Ishikawa (cell line): ENCODE measurements around the gene DAND5.

Source experiments
- CEBPB ChIP-seq: IDR thresholded peaks from 2 replicates; pipeline ENCODE4 v1.6.1; 2012
- CREB1 ChIP-seq: IDR thresholded peaks from 2 replicates; pipeline ENCODE4 v1.6.1; 2012; ENCODE audit warnings: low read depth
- EGR1 ChIP-seq: IDR thresholded peaks from 2 replicates; pipeline ENCODE4 v1.6.1; 2012
- EP300 ChIP-seq: IDR thresholded peaks from 2 replicates; pipeline ENCODE4 v1.6.1; 2012; ENCODE audit warnings: borderline replicate concordance
- FOXM1 ChIP-seq: IDR thresholded peaks from 2 replicates; pipeline ENCODE4 v1.6.1; 2012; ENCODE audit warnings: low read depth, borderline replicate concordance
- RAD21 ChIP-seq: IDR thresholded peaks from 2 replicates; pipeline ENCODE4 v1.6.1; 2012; ENCODE audit warnings: low read depth
- TAF1 ChIP-seq: IDR thresholded peaks from 2 replicates; pipeline ENCODE4 v1.6.1; 2012; ENCODE audit warnings: low read depth, mild to moderate bottlenecking
- YY1 ChIP-seq: IDR thresholded peaks from 2 replicates; pipeline ENCODE4 v1.6.1; 2012; ENCODE audit warnings: low read depth
- TF ChIP-seq, protein P1 (sequence below): IDR thresholded peaks from 2 replicates; pipeline ENCODE4 v1.6.1; 2012
- TF ChIP-seq, protein P2 (sequence below): IDR thresholded peaks from 2 replicates; pipeline ENCODE4 v1.6.1; 2012
- TF ChIP-seq, protein P3 (sequence below): IDR thresholded peaks from 2 replicates; pipeline ENCODE4 v1.6.1; 2012; ENCODE audit warnings: low read depth, mild to moderate bottlenecking

DNA sequence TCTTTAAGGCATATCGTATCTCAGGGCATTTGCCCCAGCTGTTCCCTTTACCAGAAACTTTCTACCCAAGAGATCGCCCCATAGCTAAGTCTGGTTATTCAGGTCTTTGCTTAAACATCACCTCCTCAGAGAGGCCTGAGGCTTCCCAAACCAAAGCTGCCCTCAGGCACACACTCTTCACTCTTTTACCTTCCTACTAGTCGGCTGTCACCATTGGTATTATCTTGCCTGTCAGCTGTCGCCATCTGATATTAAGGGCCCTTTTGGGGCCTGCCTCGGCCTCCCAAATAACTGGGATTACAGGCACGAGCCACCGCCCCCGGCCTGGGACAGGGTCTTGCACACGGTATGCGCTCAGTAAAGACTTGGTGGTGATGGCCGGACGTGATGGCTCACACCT lies 13.4 kb upstream of the DAND5 start:
- TF ChIP-seq, protein P1, sequence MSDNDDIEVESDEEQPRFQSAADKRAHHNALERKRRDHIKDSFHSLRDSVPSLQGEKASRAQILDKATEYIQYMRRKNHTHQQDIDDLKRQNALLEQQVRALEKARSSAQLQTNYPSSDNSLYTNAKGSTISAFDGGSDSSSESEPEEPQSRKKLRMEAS: no peak
- TF ChIP-seq, protein P2, sequence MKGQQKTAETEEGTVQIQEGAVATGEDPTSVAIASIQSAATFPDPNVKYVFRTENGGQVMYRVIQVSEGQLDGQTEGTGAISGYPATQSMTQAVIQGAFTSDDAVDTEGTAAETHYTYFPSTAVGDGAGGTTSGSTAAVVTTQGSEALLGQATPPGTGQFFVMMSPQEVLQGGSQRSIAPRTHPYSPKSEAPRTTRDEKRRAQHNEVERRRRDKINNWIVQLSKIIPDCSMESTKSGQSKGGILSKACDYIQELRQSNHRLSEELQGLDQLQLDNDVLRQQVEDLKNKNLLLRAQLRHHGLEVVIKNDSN: no peak
- TF ChIP-seq EP300 (no peak), CEBPB (no peak), CREB1 (no peak), TAF1 (no peak), FOXM1 (no peak), EGR1 (no peak), YY1 (no peak), RAD21 (no peak)
- TF ChIP-seq, protein P3, sequence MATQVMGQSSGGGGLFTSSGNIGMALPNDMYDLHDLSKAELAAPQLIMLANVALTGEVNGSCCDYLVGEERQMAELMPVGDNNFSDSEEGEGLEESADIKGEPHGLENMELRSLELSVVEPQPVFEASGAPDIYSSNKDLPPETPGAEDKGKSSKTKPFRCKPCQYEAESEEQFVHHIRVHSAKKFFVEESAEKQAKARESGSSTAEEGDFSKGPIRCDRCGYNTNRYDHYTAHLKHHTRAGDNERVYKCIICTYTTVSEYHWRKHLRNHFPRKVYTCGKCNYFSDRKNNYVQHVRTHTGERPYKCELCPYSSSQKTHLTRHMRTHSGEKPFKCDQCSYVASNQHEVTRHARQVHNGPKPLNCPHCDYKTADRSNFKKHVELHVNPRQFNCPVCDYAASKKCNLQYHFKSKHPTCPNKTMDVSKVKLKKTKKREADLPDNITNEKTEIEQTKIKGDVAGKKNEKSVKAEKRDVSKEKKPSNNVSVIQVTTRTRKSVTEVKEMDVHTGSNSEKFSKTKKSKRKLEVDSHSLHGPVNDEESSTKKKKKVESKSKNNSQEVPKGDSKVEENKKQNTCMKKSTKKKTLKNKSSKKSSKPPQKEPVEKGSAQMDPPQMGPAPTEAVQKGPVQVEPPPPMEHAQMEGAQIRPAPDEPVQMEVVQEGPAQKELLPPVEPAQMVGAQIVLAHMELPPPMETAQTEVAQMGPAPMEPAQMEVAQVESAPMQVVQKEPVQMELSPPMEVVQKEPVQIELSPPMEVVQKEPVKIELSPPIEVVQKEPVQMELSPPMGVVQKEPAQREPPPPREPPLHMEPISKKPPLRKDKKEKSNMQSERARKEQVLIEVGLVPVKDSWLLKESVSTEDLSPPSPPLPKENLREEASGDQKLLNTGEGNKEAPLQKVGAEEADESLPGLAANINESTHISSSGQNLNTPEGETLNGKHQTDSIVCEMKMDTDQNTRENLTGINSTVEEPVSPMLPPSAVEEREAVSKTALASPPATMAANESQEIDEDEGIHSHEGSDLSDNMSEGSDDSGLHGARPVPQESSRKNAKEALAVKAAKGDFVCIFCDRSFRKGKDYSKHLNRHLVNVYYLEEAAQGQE: no peak
